Measurements from ENCODE around the gene PTPRM. TPM values are rescaled to one million over a fixed set of nuclear protein-coding genes. Genes with fewer than 3 reads are reported as not detected.

The PTPRM gene
- total and polyA plus RNA-seq, 2 experiments from 2014 or later = 1.6 to 5.3 TPM

- TF ChIP-seq, protein P1, sequence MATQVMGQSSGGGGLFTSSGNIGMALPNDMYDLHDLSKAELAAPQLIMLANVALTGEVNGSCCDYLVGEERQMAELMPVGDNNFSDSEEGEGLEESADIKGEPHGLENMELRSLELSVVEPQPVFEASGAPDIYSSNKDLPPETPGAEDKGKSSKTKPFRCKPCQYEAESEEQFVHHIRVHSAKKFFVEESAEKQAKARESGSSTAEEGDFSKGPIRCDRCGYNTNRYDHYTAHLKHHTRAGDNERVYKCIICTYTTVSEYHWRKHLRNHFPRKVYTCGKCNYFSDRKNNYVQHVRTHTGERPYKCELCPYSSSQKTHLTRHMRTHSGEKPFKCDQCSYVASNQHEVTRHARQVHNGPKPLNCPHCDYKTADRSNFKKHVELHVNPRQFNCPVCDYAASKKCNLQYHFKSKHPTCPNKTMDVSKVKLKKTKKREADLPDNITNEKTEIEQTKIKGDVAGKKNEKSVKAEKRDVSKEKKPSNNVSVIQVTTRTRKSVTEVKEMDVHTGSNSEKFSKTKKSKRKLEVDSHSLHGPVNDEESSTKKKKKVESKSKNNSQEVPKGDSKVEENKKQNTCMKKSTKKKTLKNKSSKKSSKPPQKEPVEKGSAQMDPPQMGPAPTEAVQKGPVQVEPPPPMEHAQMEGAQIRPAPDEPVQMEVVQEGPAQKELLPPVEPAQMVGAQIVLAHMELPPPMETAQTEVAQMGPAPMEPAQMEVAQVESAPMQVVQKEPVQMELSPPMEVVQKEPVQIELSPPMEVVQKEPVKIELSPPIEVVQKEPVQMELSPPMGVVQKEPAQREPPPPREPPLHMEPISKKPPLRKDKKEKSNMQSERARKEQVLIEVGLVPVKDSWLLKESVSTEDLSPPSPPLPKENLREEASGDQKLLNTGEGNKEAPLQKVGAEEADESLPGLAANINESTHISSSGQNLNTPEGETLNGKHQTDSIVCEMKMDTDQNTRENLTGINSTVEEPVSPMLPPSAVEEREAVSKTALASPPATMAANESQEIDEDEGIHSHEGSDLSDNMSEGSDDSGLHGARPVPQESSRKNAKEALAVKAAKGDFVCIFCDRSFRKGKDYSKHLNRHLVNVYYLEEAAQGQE (IDR thresholded peaks at IDR 0.05; ENCODE audit: unreplicated experiment) = no peak
- Histone ChIP-seq H3F3A (replicated peaks; ENCODE audit: low read depth) (no peaks in the 10 kb centered on the region), H4K20me1 (replicated peaks; ENCODE audit: insufficient read depth) (no peaks in the 10 kb centered on the region)
Measured at GRCh38 chr18:7721532-7721931, 154.4 kb downstream of the PTPRM start.

GRCh38 chr18:7722955-7723354 is 155.8 kb downstream of the PTPRM start:
- no peaks in the 10 kb centered on the region for H3K9me2 ChIP-seq (ENCODE audit: insufficient read depth)
- peaks cover 6% of the 10 kb centered on the region; the same call in 1 of the 3 replicates for H3K36me3 Mint-ChIP-seq (ENCODE audit: low read depth)
- H3K27ac Mint-ChIP-seq = no peak overlapping the region
- TF ChIP-seq JUNB (IDR thresholded peaks at IDR 0.05; ENCODE audit: unreplicated experiment) (no peak), ZNF331 (CRISPR knock-in tag; IDR thresholded peaks at IDR 0.05; ENCODE audit: low read depth) (no peak), NANOG (IDR thresholded peaks at IDR 0.05; ENCODE audit: borderline replicate concordance) (no peak), EZH2phosphoT487 (IDR thresholded peaks at IDR 0.05; ENCODE audit: unreplicated experiment) (no peak), ETS1 (IDR thresholded peaks at IDR 0.05) (no peak), EZH2 (IDR thresholded peaks at IDR 0.05; ENCODE audit: low read depth, unreplicated experiment) (no peak), POLR2AphosphoS5 (IDR thresholded peaks at IDR 0.05; ENCODE audit: low read depth) (no peak)
- TF ChIP-seq, protein P2, sequence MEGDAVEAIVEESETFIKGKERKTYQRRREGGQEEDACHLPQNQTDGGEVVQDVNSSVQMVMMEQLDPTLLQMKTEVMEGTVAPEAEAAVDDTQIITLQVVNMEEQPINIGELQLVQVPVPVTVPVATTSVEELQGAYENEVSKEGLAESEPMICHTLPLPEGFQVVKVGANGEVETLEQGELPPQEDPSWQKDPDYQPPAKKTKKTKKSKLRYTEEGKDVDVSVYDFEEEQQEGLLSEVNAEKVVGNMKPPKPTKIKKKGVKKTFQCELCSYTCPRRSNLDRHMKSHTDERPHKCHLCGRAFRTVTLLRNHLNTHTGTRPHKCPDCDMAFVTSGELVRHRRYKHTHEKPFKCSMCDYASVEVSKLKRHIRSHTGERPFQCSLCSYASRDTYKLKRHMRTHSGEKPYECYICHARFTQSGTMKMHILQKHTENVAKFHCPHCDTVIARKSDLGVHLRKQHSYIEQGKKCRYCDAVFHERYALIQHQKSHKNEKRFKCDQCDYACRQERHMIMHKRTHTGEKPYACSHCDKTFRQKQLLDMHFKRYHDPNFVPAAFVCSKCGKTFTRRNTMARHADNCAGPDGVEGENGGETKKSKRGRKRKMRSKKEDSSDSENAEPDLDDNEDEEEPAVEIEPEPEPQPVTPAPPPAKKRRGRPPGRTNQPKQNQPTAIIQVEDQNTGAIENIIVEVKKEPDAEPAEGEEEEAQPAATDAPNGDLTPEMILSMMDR (conservative IDR thresholded peaks at IDR 0.05; ENCODE audit: low read depth in 2 of 2) = no peak

More at GRCh38 chr18:7721532-7721931, 154.4 kb downstream of the PTPRM start:
- H3K9me3 Mint-ChIP-seq = peaks cover 17% of the 10 kb centered on the region; the same call in 2 of the 3 replicates
- no peak overlapping the region for H3K4me3 Mint-ChIP-seq
- peaks cover 18% of the 10 kb centered on the region; the same call in 1 of the 2 replicates for H3K4me1 ChIP-seq (ENCODE audit: insufficient read depth)
- DNase-seq (ENCODE audit: low spot score) = no peak
- H3K79me2 ChIP-seq (replicated peaks; ENCODE audit: insufficient read depth) = no peaks in the 10 kb centered on the region
- H3K27ac Mint-ChIP-seq = no peak overlapping the region
- H3K36me3 Mint-ChIP-seq (ENCODE audit: low read depth) = peaks cover 8% of the 10 kb centered on the region; the same call in 2 of the 3 replicates
- H3K4me1 Mint-ChIP-seq = peaks cover 33% of the 10 kb centered on the region
- H3K4me2 ChIP-seq = no peak overlapping the region
- no peaks in the 10 kb centered on the region for H3K9me2 ChIP-seq (ENCODE audit: insufficient read depth)
- H2AFZ ChIP-seq = no peak overlapping the region
- H3K27me3 ChIP-seq (ENCODE audit: insufficient read depth) = no peaks in the 10 kb centered on the region
- ATAC-seq = no peak
- no peak overlapping the region for H3K27ac ChIP-seq (ENCODE audit: low read depth)
- no peak overlapping the region for H3K4me3 ChIP-seq
- no peaks in the 10 kb centered on the region for H3K36me3 ChIP-seq (ENCODE audit: insufficient read depth)
- H3K27me3 Mint-ChIP-seq (ENCODE audit: insufficient read depth, low read depth, poor library complexity) = no peaks in the 10 kb centered on the region

More at GRCh38 chr18:7722955-7723354, 155.8 kb downstream of the PTPRM start:
- ATAC-seq (peak; percentile 65), DNase-seq (ENCODE audit: low spot score) (no peak)
- no peaks in the 10 kb centered on the region for H3K27me3 ChIP-seq (ENCODE audit: insufficient read depth)
- H3K36me3 ChIP-seq (ENCODE audit: insufficient read depth) = no peaks in the 10 kb centered on the region
- no peaks in the 10 kb centered on the region for H4K20me1 ChIP-seq (replicated peaks; ENCODE audit: insufficient read depth)
- Mint-ChIP-seq H3K9me3 (peaks cover 9% of the 10 kb centered on the region; the same call in 2 of the 3 replicates), H3K27me3 (ENCODE audit: insufficient read depth, low read depth, poor library complexity) (no peaks in the 10 kb centered on the region), H3K4me3 (no peak overlapping the region), H3K4me1 (peaks cover 33% of the 10 kb centered on the region)
- H3K4me3 ChIP-seq = no peak overlapping the region
- H3F3A ChIP-seq (replicated peaks; ENCODE audit: low read depth) = no peaks in the 10 kb centered on the region
- peaks cover 18% of the 10 kb centered on the region; the same call in 1 of the 2 replicates for H3K4me1 ChIP-seq (ENCODE audit: insufficient read depth)
- no peak overlapping the region for H3K4me2 ChIP-seq
- H2AFZ ChIP-seq = peak overlapping the region; percentile 61; the same call in 1 of the 2 replicates
- no peak overlapping the region for H3K27ac ChIP-seq (ENCODE audit: low read depth)
- H3K79me2 ChIP-seq (replicated peaks; ENCODE audit: insufficient read depth) = no peaks in the 10 kb centered on the region
